ENCODE measurements around the gene SLC16A2. TPM values are rescaled to one million over a fixed set of nuclear protein-coding genes. Genes with fewer than 3 reads are reported as not detected.
A peak's percentile ranks its signal among the peaks of the same experiment; 100 is the strongest.

The SLC16A2 gene
- polyA plus RNA-seq, 3 donors: not detected

DNA sequence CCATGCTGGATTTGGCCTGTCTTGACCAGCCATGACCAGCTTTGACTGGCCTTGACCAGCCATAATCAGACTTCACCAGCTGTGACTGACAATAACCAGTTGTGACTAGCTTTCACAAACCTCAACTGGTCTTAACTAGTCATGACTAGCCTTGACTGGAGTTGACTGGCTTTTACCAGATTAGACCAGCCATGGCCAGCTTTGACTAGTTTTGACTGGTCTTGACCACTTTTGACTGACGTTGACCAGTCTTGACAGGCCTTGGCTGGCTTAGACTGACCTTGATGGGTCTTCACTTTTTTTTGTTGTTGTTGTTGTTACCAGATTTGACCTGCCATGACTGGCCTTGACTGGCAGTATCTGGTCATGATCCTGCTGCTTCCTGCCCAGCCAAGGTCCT lies 125.7 kb downstream of the SLC16A2 start:
- intact Hi-C loops (cut with micrococcal nuclease): loop anchor here in 1 of 2 donors (10.0 kb wide), 1 partner anchor 312 kb away; no protein-coding TSS in a partner anchor
- H3K36me3 ChIP-seq (replicated peaks in 1 of 2; ENCODE audit: control insufficient read depth in 1 of 2, insufficient read depth in 2 of 2, low read length in 2 of 2): no peaks in the 10 kb centered on the region
- peaks cover 2 to 3% (median 3%) of the 10 kb centered on the region in 3 donors for H3K27me3 Mint-ChIP-seq (ENCODE audit: low read depth in 3 of 3)
- DNase-seq: no peak
- H3K9ac ChIP-seq (ENCODE audit: insufficient read depth, low read length, poor library complexity, severe bottlenecking): no peak overlapping the region
- H3K79me2 ChIP-seq (ENCODE audit: insufficient read depth, low read length): no peaks in the 10 kb centered on the region
- peaks cover 0 to 7% of the 10 kb centered on the region in 2 donors for H3K4me1 ChIP-seq (ENCODE audit: control insufficient read depth in 1 of 2, insufficient read depth in 2 of 2, low read length in 2 of 2)
- peaks cover 3% of the 10 kb centered on the region for H3K4me1 Mint-ChIP-seq
- H3K27ac Mint-ChIP-seq: no peak overlapping the region
- H3K4me3 Mint-ChIP-seq: no peak overlapping the region
- H3K4me2 ChIP-seq (replicated peaks; ENCODE audit: extremely low read depth, low read length, poor library complexity, severe bottlenecking): no peak overlapping the region
- H3K9me3 ChIP-seq (replicated peaks in 1 of 2; ENCODE audit: control insufficient read depth in 1 of 2, insufficient read depth in 1 of 2, low read length in 2 of 2): no peaks in the 10 kb centered on the region
- no peak overlapping the region for H3K27ac ChIP-seq (ENCODE audit: low read depth in 1 of 2, low read length in 2 of 2)
- no peak overlapping the region for H2AFZ ChIP-seq (ENCODE audit: insufficient read depth, low read depth, low read length, poor library complexity, severe bottlenecking)
- no peak overlapping the region for H3K4me3 ChIP-seq (replicated peaks in 1 of 3; ENCODE audit: low read depth in 2 of 3, low read length in 3 of 3)
- no peaks in the 10 kb centered on the region for H3K36me3 Mint-ChIP-seq
- peaks cover 0 to 7% (median 0%) of the 10 kb centered on the region in 7 donors for H3K9me3 Mint-ChIP-seq
- H3K27me3 ChIP-seq (ENCODE audit: control insufficient read depth in 2 of 2, insufficient read depth in 2 of 2, low read length in 2 of 2): no peaks in the 10 kb centered on the region
- TF ChIP-seq, protein P1, sequence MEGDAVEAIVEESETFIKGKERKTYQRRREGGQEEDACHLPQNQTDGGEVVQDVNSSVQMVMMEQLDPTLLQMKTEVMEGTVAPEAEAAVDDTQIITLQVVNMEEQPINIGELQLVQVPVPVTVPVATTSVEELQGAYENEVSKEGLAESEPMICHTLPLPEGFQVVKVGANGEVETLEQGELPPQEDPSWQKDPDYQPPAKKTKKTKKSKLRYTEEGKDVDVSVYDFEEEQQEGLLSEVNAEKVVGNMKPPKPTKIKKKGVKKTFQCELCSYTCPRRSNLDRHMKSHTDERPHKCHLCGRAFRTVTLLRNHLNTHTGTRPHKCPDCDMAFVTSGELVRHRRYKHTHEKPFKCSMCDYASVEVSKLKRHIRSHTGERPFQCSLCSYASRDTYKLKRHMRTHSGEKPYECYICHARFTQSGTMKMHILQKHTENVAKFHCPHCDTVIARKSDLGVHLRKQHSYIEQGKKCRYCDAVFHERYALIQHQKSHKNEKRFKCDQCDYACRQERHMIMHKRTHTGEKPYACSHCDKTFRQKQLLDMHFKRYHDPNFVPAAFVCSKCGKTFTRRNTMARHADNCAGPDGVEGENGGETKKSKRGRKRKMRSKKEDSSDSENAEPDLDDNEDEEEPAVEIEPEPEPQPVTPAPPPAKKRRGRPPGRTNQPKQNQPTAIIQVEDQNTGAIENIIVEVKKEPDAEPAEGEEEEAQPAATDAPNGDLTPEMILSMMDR (IDR thresholded peaks at IDR 0.05): no peak
- 100% methylated on average over 1 of the region's 1 CpG for WGBS (ENCODE audit: insufficient coverage)
- no peaks in the 10 kb centered on the region for H4K20me1 ChIP-seq (ENCODE audit: insufficient read depth, low read length)

- Histone ChIP-seq H3K9me3 (replicated peaks in 1 of 2; ENCODE audit: control insufficient read depth in 1 of 2, insufficient read depth in 1 of 2, low read length in 2 of 2) (no peaks in the 10 kb centered on the region), H3K9ac (ENCODE audit: insufficient read depth, low read length, poor library complexity, severe bottlenecking) (no peak overlapping the region), H3K27ac (ENCODE audit: low read depth in 1 of 2, low read length in 2 of 2) (no peak overlapping the region), H3K4me2 (replicated peaks; ENCODE audit: extremely low read depth, low read length, poor library complexity, severe bottlenecking) (peak overlapping the region; percentile 64), H3K27me3 (ENCODE audit: control insufficient read depth in 2 of 2, insufficient read depth in 2 of 2, low read length in 2 of 2) (no peaks in the 10 kb centered on the region), H4K20me1 (ENCODE audit: insufficient read depth, low read length) (no peaks in the 10 kb centered on the region), H3K4me3 (replicated peaks in 1 of 3; ENCODE audit: low read depth in 2 of 3, low read length in 3 of 3) (peak overlapping the region in 1 of 3 experiments; percentile 51), H3K36me3 (replicated peaks in 1 of 2; ENCODE audit: control insufficient read depth in 1 of 2, insufficient read depth in 2 of 2, low read length in 2 of 2) (no peaks in the 10 kb centered on the region), H2AFZ (ENCODE audit: insufficient read depth, low read depth, low read length, poor library complexity, severe bottlenecking) (peak overlapping the region; percentile 75), H3K79me2 (ENCODE audit: insufficient read depth, low read length) (no peaks in the 10 kb centered on the region), H3K4me1 (ENCODE audit: control insufficient read depth in 1 of 2, insufficient read depth in 2 of 2, low read length in 2 of 2) (peaks cover 0 to 7% of the 10 kb centered on the region in 2 donors)
- Mint-ChIP-seq H3K4me3 (peak overlapping the region; percentile 69 to 85), H3K27me3 (ENCODE audit: low read depth in 3 of 3) (peaks cover 2 to 3% (median 3%) of the 10 kb centered on the region in 3 donors), H3K9me3 (peaks cover 0 to 9% (median 0%) of the 10 kb centered on the region in 7 donors), H3K36me3 (no peaks in the 10 kb centered on the region), H3K4me1 (peaks cover 3% of the 10 kb centered on the region), H3K27ac (peak overlapping the region in 2 of 7 donors; percentile 80 to 84)
- intact Hi-C loops (cut with micrococcal nuclease): no loop called here
- TF ChIP-seq, protein P1 (IDR thresholded peaks at IDR 0.05): peak; percentile 91
- WGBS (ENCODE audit: insufficient coverage): 1% methylated on average over 13 of the region's 24 CpGs
- DNase-seq: peak; percentile 72 to 81 (median 80)
These were observed 129.1 kb downstream of the SLC16A2 start for GRCh38 chrX:74550295-74550802.

Measured in CD14-positive monocyte (primary cell).